HG03469 (cell line): Measurements from ENCODE around the gene LYSMD4.
"Not testable (repeated sequence)": the region's sequence is repeated elsewhere in the genome, so short reads cannot be mapped to it uniquely, and the experiment has no call there.

Experiments
- ATAC-seq: cut with Tn5 transposase; IDR thresholded peaks from one replicate; pipeline ENCODE4 v1.9.1; 2021; ENCODE audit warnings: mild to moderate bottlenecking, moderate library complexity, moderate number of reproducible peaks; ENCODE audit not compliant: unreplicated experiment

Gene LYSMD4

GRCh38 chr15:99733268-99734039, at the start of gene LYSMD4:
Gene LYSMD4 (minus strand): TSS chr15:99733437. CDS start chr15:99731999, 1,438 bp downstream.
- ATAC-seq, result peak; percentile 96

- ATAC-seq, result not testable (repeated sequence)
Observed at GRCh38 chr15:99782029-99782428, 48.8 kb upstream of the LYSMD4 start.

GRCh38 chr15:99777144-99777543, 43.9 kb upstream of the LYSMD4 start:
- no peak for ATAC-seq

GRCh38 chr15:99764522-99764921, 31.3 kb upstream of the LYSMD4 start:
- no peak for ATAC-seq

- ATAC-seq, result no peak
Observed at GRCh38 chr15:99763827-99764226, 30.6 kb upstream of the LYSMD4 start.

GRCh38 chr15:99762288-99762687, 29.1 kb upstream of the LYSMD4 start:
- no peak for ATAC-seq

GRCh38 chr15:99755692-99756409, 22.6 kb upstream of the LYSMD4 start:
- peak; percentile 83 for ATAC-seq

- no peak for ATAC-seq
Observed at GRCh38 chr15:99753066-99753465, 19.8 kb upstream of the LYSMD4 start.

- ATAC-seq, result no peak
Observed at GRCh38 chr15:99752556-99752955, 19.3 kb upstream of the LYSMD4 start.

GRCh38 chr15:99750326-99750725, 17.1 kb upstream of the LYSMD4 start:
- ATAC-seq, result not testable (repeated sequence)

GRCh38 chr15:99749386-99749785, 16.1 kb upstream of the LYSMD4 start:
- ATAC-seq, result no peak

- no peak for ATAC-seq
Observed at GRCh38 chr15:99745370-99746086, 12.3 kb upstream of the LYSMD4 start.

- no peak for ATAC-seq
Observed at GRCh38 chr15:99744142-99744541, 10.9 kb upstream of the LYSMD4 start.

GRCh38 chr15:99741835-99742234, 8.6 kb upstream of the LYSMD4 start:
- no peak for ATAC-seq

GRCh38 chr15:99738021-99738847, 5.0 kb upstream of the LYSMD4 start:
- ATAC-seq, result no peak

GRCh38 chr15:99736702-99737101, 3.5 kb upstream of the LYSMD4 start:
- no peak for ATAC-seq

- no peak for ATAC-seq
Observed at GRCh38 chr15:99735868-99736267, 2.6 kb upstream of the LYSMD4 start.

GRCh38 chr15:99734575-99734974, 1.3 kb upstream of the LYSMD4 start:
- no peak for ATAC-seq

- not testable (repeated sequence) for ATAC-seq
Observed at GRCh38 chr15:99734040-99734291, 729 bp upstream of the LYSMD4 start.

GRCh38 chr15:99732751-99733267, 428 bp downstream of the LYSMD4 start:
- ATAC-seq, result peak; percentile 18
